ENCODE results near the gene FRMD5. TPM values are rescaled to one million over a fixed set of nuclear protein-coding genes. Genes with fewer than 3 reads are reported as not detected.
A peak's percentile ranks its signal among the peaks of the same experiment; 100 is the strongest.

The FRMD5 gene
- total RNA-seq, 6 experiments from 2014 or later = not detected

GRCh38 chr15:43913941-43914340 is 281.1 kb downstream of the FRMD5 start:
- Histone ChIP-seq H3K36me3 (no peaks in the 10 kb centered on the region), H3K4me3 (no peak overlapping the region), H3K27me3 (no peaks in the 10 kb centered on the region), H3K27ac (no peak overlapping the region), H3K4me1 (no peaks in the 10 kb centered on the region), H3K9me3 (no peaks in the 10 kb centered on the region)
- no peak for ATAC-seq
- intact Hi-C loops (cut with DNase I) = no loop called here
- DNase-seq = no peak
- WGBS (ENCODE audit: insufficient coverage, low coverage, low lambda C conversion rate, missing lambda C conversion rate) = 43% methylated on average over 1 of the region's 1 CpG
- no peak for TF ChIP-seq POLR2A (IDR thresholded peaks at IDR 0.05)
- TF ChIP-seq, protein P1, sequence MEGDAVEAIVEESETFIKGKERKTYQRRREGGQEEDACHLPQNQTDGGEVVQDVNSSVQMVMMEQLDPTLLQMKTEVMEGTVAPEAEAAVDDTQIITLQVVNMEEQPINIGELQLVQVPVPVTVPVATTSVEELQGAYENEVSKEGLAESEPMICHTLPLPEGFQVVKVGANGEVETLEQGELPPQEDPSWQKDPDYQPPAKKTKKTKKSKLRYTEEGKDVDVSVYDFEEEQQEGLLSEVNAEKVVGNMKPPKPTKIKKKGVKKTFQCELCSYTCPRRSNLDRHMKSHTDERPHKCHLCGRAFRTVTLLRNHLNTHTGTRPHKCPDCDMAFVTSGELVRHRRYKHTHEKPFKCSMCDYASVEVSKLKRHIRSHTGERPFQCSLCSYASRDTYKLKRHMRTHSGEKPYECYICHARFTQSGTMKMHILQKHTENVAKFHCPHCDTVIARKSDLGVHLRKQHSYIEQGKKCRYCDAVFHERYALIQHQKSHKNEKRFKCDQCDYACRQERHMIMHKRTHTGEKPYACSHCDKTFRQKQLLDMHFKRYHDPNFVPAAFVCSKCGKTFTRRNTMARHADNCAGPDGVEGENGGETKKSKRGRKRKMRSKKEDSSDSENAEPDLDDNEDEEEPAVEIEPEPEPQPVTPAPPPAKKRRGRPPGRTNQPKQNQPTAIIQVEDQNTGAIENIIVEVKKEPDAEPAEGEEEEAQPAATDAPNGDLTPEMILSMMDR (IDR thresholded peaks at IDR 0.05) = no peak

GRCh38 chr15:43913026-43913780 is 281.9 kb downstream of the FRMD5 start:
- no peaks in the 10 kb centered on the region for H3K4me1 ChIP-seq
- TF ChIP-seq POLR2A (IDR thresholded peaks at IDR 0.05) = no peak
- TF ChIP-seq, protein P1 (IDR thresholded peaks at IDR 0.05) = no peak
- DNase-seq = no peak
- no peaks in the 10 kb centered on the region for H3K36me3 ChIP-seq
- no peaks in the 10 kb centered on the region for H3K9me3 ChIP-seq
- peak in 2 of 4 donors; percentile 19 to 29 for ATAC-seq
- no peak overlapping the region for H3K27ac ChIP-seq
- no peak overlapping the region for H3K4me3 ChIP-seq
- 40% methylated on average over 1 of the region's 1 CpG for WGBS (ENCODE audit: insufficient coverage, low coverage, low lambda C conversion rate, missing lambda C conversion rate)
- intact Hi-C loops (cut with DNase I) = no loop called here
- H3K27me3 ChIP-seq = no peaks in the 10 kb centered on the region

- 79% methylated on average over 6 of the region's 6 CpGs for WGBS (ENCODE audit: insufficient coverage, low coverage, low lambda C conversion rate, missing lambda C conversion rate)
Observed at GRCh38 chr15:43912208-43912607, 282.9 kb downstream of the FRMD5 start.

GRCh38 chr15:43911235-43911781 is 283.8 kb downstream of the FRMD5 start:
- Histone ChIP-seq H3K4me1 (no peaks in the 10 kb centered on the region), H3K36me3 (no peaks in the 10 kb centered on the region), H3K9me3 (no peaks in the 10 kb centered on the region), H3K27me3 (no peaks in the 10 kb centered on the region), H3K4me3 (no peak overlapping the region), H3K27ac (no peak overlapping the region)
- 53% methylated on average over 4 of the region's 4 CpGs for WGBS (ENCODE audit: insufficient coverage, low coverage, low lambda C conversion rate, missing lambda C conversion rate)
- TF ChIP-seq POLR2A (IDR thresholded peaks at IDR 0.05) = no peak
- TF ChIP-seq, protein P1 (IDR thresholded peaks at IDR 0.05) = no peak
- DNase-seq (no peak), ATAC-seq (no peak)
- intact Hi-C loops (cut with DNase I) = no loop called here

More at GRCh38 chr15:43912208-43912607, 282.9 kb downstream of the FRMD5 start:
- intact Hi-C loops (cut with DNase I) = no loop called here
- DNase-seq = no peak
- ATAC-seq = no peak
- Histone ChIP-seq H3K27ac (no peak overlapping the region), H3K27me3 (no peaks in the 10 kb centered on the region), H3K36me3 (no peaks in the 10 kb centered on the region), H3K9me3 (no peaks in the 10 kb centered on the region), H3K4me1 (no peaks in the 10 kb centered on the region), H3K4me3 (no peak overlapping the region)
- no peak for TF ChIP-seq POLR2A (IDR thresholded peaks at IDR 0.05)
- TF ChIP-seq, protein P1 (IDR thresholded peaks at IDR 0.05) = no peak
